Measurements from ENCODE around the gene ANKRD13B. TPM values are rescaled to one million over a fixed set of nuclear protein-coding genes. Genes with fewer than 3 reads are reported as not detected.

The ANKRD13B gene
- total and polyA plus RNA-seq, 2 of the 13 experiments (the other 11 are each of a cell fraction or from before 2014, with no cell fraction given), result 1.7 to 1.8 TPM

- TF ChIP-seq HNF4A (CRISPR knock-in tag; IDR thresholded peaks at IDR 0.05) (peak; percentile 99), PHF8 (CRISPR knock-in tag; IDR thresholded peaks at IDR 0.05) (0 out of 2 replicates have a peak, but pooled peaks have one; percentile 21), THYN1 (CRISPR knock-in tag; IDR thresholded peaks at IDR 0.05; ENCODE audit: borderline replicate concordance, low read depth) (no peak), RNF2 (conservative IDR thresholded peaks at IDR 0.05; ENCODE audit: low read depth) (no peak; the same call in 1 of the 2 replicates), BRCA1 (CRISPR knock-in tag; IDR thresholded peaks at IDR 0.05) (no peak), GATA4 (IDR thresholded peaks at IDR 0.05; ENCODE audit: borderline replicate concordance, low read depth) (no peak), MXI1 (IDR thresholded peaks at IDR 0.05; ENCODE audit: borderline replicate concordance, low read depth, low read length) (peak; percentile 47; the same call in 1 of the 3 replicates), NCOR1 (IDR thresholded peaks at IDR 0.05; ENCODE audit: borderline replicate concordance, low read length) (peak; percentile 85; the same call in 1 of the 2 replicates), ZBTB38 (CRISPR knock-in tag; IDR thresholded peaks at IDR 0.05) (peak; percentile 79), THAP11 (CRISPR knock-in tag; IDR thresholded peaks at IDR 0.05) (peak; percentile 77), AGO2 (optimal IDR thresholded peaks at IDR 0.05; ENCODE audit: low read depth, low read length) (peak; percentile 21), RCOR2 (CRISPR knock-in tag; IDR thresholded peaks at IDR 0.05) (0 out of 2 replicates have a peak, but pooled peaks have one; percentile 40), KLF16 (CRISPR knock-in tag; IDR thresholded peaks at IDR 0.05) (peak in 1 of 2 experiments; percentile 84; a peak in 2 of 4 replicates), FOSL2 (CRISPR knock-in tag; IDR thresholded peaks at IDR 0.05) (peak; percentile 66), SAP130 (CRISPR knock-in tag; IDR thresholded peaks at IDR 0.05; ENCODE audit: low read depth) (peak; percentile 91), KDM4B (CRISPR knock-in tag; IDR thresholded peaks at IDR 0.05) (0 out of 2 replicates have a peak, but pooled peaks have one; percentile 55), ZSCAN25 (CRISPR knock-in tag; IDR thresholded peaks at IDR 0.05) (peak; percentile 100), ZSCAN29 (CRISPR knock-in tag; conservative IDR thresholded peaks at IDR 0.05) (no peak), HBP1 (CRISPR knock-in tag; IDR thresholded peaks at IDR 0.05; ENCODE audit: low read depth) (0 out of 2 replicates have a peak, but pooled peaks have one; percentile 34), ZNF441 (CRISPR knock-in tag; IDR thresholded peaks at IDR 0.05; ENCODE audit: borderline replicate concordance) (peak; percentile 92; the same call in 1 of the 2 replicates), FOXA3 (CRISPR knock-in tag; IDR thresholded peaks at IDR 0.05) (peak; percentile 26; the same call in 1 of the 2 replicates)
- TF ChIP-seq, protein P1, sequence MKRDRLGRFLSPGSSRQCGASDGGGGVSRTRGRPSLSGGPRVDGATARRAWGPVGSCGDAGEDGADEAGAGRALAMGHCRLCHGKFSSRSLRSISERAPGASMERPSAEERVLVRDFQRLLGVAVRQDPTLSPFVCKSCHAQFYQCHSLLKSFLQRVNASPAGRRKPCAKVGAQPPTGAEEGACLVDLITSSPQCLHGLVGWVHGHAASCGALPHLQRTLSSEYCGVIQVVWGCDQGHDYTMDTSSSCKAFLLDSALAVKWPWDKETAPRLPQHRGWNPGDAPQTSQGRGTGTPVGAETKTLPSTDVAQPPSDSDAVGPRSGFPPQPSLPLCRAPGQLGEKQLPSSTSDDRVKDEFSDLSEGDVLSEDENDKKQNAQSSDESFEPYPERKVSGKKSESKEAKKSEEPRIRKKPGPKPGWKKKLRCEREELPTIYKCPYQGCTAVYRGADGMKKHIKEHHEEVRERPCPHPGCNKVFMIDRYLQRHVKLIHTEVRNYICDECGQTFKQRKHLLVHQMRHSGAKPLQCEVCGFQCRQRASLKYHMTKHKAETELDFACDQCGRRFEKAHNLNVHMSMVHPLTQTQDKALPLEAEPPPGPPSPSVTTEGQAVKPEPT (CRISPR knock-in tag; IDR thresholded peaks at IDR 0.05; ENCODE audit: low read depth), result no peak; the same call in 1 of the 2 replicates
- TF ChIP-seq, protein P2, sequence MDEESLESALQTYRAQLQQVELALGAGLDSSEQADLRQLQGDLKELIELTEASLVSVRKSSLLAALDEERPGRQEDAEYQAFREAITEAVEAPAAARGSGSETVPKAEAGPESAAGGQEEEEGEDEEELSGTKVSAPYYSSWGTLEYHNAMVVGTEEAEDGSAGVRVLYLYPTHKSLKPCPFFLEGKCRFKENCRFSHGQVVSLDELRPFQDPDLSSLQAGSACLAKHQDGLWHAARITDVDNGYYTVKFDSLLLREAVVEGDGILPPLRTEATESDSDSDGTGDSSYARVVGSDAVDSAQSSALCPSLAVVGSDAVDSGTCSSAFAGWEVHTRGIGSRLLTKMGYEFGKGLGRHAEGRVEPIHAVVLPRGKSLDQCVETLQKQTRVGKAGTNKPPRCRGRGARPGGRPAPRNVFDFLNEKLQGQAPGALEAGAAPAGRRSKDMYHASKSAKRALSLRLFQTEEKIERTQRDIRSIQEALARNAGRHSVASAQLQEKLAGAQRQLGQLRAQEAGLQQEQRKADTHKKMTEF (CRISPR knock-in tag; IDR thresholded peaks at IDR 0.05), result peak; percentile 76
- TF ChIP-seq, protein P3, sequence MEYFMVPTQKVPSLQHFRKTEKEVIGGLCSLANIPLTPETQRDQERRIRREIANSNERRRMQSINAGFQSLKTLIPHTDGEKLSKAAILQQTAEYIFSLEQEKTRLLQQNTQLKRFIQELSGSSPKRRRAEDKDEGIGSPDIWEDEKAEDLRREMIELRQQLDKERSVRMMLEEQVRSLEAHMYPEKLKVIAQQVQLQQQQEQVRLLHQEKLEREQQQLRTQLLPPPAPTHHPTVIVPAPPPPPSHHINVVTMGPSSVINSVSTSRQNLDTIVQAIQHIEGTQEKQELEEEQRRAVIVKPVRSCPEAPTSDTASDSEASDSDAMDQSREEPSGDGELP (IDR thresholded peaks at IDR 0.05; ENCODE audit: borderline replicate concordance, low read depth), result peak; percentile 99
Measured at GRCh38 chr17:29574732-29575510, 18.0 kb upstream of the ANKRD13B start (continued).

Data from HepG2 (cell line).